ENCODE data around the gene ICAM4. TPM values are rescaled to one million over a fixed set of nuclear protein-coding genes. Genes with fewer than 3 reads are reported as not detected.

ICAM4 gene
- total and polyA plus RNA-seq, 2 of the 13 experiments (the other 11 are each of a cell fraction or from before 2014, with no cell fraction given), result 2.9 to 4.0 TPM

- TF ChIP-seq, protein P1, sequence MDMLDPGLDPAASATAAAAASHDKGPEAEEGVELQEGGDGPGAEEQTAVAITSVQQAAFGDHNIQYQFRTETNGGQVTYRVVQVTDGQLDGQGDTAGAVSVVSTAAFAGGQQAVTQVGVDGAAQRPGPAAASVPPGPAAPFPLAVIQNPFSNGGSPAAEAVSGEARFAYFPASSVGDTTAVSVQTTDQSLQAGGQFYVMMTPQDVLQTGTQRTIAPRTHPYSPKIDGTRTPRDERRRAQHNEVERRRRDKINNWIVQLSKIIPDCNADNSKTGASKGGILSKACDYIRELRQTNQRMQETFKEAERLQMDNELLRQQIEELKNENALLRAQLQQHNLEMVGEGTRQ (IDR thresholded peaks at IDR 0.05; ENCODE audit: low read depth, low read length), result no peak
- TF ChIP-seq, protein P1 (CRISPR knock-in tag; IDR thresholded peaks at IDR 0.05; ENCODE audit: borderline replicate concordance), result peak; percentile 77; the same call in 1 of the 2 replicates
- TF ChIP-seq KLF13 (CRISPR knock-in tag; IDR thresholded peaks at IDR 0.05), result no peak
- peak; percentile 83; the same call in 1 of the 2 replicates for TF ChIP-seq ZNF589 (CRISPR knock-in tag; conservative IDR thresholded peaks at IDR 0.05)
- peak; percentile 93; the same call in 1 of the 2 replicates for TF ChIP-seq ZNF816 (CRISPR knock-in tag; IDR thresholded peaks at IDR 0.05; ENCODE audit: borderline replicate concordance)
- peak; percentile 97 for TF ChIP-seq ZSCAN9 (CRISPR knock-in tag; IDR thresholded peaks at IDR 0.05; ENCODE audit: borderline replicate concordance)
- TF ChIP-seq ZNF784 (CRISPR knock-in tag; IDR thresholded peaks at IDR 0.05; ENCODE audit: borderline replicate concordance), result 0 out of 2 replicates have a peak, but pooled peaks have one; percentile 37
- no peak for TF ChIP-seq HOXA9 (CRISPR knock-in tag; IDR thresholded peaks at IDR 0.05; ENCODE audit: borderline replicate concordance)
- TF ChIP-seq ZNF280D (CRISPR knock-in tag; IDR thresholded peaks at IDR 0.05), result peak; percentile 90
- TF ChIP-seq IRX3 (CRISPR knock-in tag; IDR thresholded peaks at IDR 0.05; ENCODE audit: borderline replicate concordance, low read depth), result peak; percentile 77; the same call in 1 of the 2 replicates
- peak; percentile 90 for TF ChIP-seq ZSCAN30 (CRISPR knock-in tag; IDR thresholded peaks at IDR 0.05)
- 0 out of 2 replicates have a peak, but pooled peaks have one; percentile 15 for TF ChIP-seq ZNF780A (CRISPR knock-in tag; IDR thresholded peaks at IDR 0.05)
- TF ChIP-seq IKZF1 (IDR thresholded peaks at IDR 0.05), result no peak
- TF ChIP-seq, protein P2, sequence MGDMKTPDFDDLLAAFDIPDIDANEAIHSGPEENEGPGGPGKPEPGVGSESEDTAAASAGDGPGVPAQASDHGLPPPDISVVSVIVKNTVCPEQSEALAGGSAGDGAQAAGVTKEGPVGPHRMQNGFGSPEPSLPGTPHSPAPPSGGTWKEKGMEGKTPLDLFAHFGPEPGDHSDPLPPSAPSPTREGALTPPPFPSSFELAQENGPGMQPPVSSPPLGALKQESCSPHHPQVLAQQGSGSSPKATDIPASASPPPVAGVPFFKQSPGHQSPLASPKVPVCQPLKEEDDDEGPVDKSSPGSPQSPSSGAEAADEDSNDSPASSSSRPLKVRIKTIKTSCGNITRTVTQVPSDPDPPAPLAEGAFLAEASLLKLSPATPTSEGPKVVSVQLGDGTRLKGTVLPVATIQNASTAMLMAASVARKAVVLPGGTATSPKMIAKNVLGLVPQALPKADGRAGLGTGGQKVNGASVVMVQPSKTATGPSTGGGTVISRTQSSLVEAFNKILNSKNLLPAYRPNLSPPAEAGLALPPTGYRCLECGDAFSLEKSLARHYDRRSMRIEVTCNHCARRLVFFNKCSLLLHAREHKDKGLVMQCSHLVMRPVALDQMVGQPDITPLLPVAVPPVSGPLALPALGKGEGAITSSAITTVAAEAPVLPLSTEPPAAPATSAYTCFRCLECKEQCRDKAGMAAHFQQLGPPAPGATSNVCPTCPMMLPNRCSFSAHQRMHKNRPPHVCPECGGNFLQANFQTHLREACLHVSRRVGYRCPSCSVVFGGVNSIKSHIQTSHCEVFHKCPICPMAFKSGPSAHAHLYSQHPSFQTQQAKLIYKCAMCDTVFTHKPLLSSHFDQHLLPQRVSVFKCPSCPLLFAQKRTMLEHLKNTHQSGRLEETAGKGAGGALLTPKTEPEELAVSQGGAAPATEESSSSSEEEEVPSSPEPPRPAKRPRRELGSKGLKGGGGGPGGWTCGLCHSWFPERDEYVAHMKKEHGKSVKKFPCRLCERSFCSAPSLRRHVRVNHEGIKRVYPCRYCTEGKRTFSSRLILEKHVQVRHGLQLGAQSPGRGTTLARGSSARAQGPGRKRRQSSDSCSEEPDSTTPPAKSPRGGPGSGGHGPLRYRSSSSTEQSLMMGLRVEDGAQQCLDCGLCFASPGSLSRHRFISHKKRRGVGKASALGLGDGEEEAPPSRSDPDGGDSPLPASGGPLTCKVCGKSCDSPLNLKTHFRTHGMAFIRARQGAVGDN (CRISPR knock-in tag; IDR thresholded peaks at IDR 0.05), result peak; percentile 98
- TF ChIP-seq HIC2 (CRISPR knock-in tag; IDR thresholded peaks at IDR 0.05; ENCODE audit: low read depth), result peak; percentile 69; the same call in 1 of the 2 replicates
Observed at GRCh38 chr19:10270616-10271394, 15.9 kb upstream of the ICAM4 start, which contains the start of gene ICAM1 (continued).
